CD4-positive, alpha-beta T cell (primary cell): Measurements from ENCODE around the gene MRPL38. TPM values are rescaled to one million over a fixed set of nuclear protein-coding genes. Genes with fewer than 3 reads are reported as not detected.

Experiments used
- ATAC-seq: fragments of 200-7000 bp; cut with Tn5 transposase; one replicate; pipeline ENCODE4 v1.10.0; 2022; ENCODE audit warnings: mild to moderate bottlenecking; ENCODE audit not compliant: poor library complexity
- CTCF ChIA-PET: fragments of 350-600 bp; sonication (Branson Sonifier 250); formaldehyde crosslinking; loops from one replicate; lab custom pipeline; 2021; ENCODE audit warnings: antibody characterized with exemption, inconsistent platforms; lab: Charles Lee
- POLR2A ChIA-PET: fragments of 350-600 bp; sonication (Branson Sonifier 250); formaldehyde crosslinking; loops from one replicate; lab custom pipeline; 2021; ENCODE audit warnings: antibody characterized with exemption, inconsistent platforms; lab: Charles Lee
- DNase-seq, 14 experiments: peaks; one replicate each; pipeline ENCODE4 v3.0.0-alpha.2; 2013 to 2020; ENCODE audit warnings: mixed read lengths in 2 of 14
- H3K27ac ChIP-seq, 2 donors: one replicate each; pipeline versions ENCODE4 v1.5.1 to v1.7.0; 2013; ENCODE audit warnings: low read length in 2 of 2, low read depth in 1 of 2, mild to moderate bottlenecking in 1 of 2
- H3K27me3 ChIP-seq, 2 experiments: 1 replicate in 1 of 2; 2 replicates in 1 of 2; pipeline versions ENCODE4 v1.6.1 to v1.7.0; 2013; ENCODE audit warnings: low read length in 2 of 2, control low read depth in 1 of 2, mild to moderate bottlenecking in 1 of 2, moderate library complexity in 1 of 2; ENCODE audit not compliant: insufficient read depth in 2 of 2, control insufficient read depth in 1 of 2
- H3K36me3 ChIP-seq: one replicate; pipeline ENCODE4 v1.6.1; 2013; ENCODE audit warnings: low read length, control low read depth; ENCODE audit not compliant: insufficient read depth
- H3K4me1 ChIP-seq: one replicate; pipeline ENCODE4 v1.6.1; 2013; ENCODE audit warnings: low read length, control low read depth; ENCODE audit not compliant: insufficient read depth
- H3K4me3 ChIP-seq: one replicate; pipeline ENCODE4 v1.5.1; 2013; ENCODE audit warnings: mild to moderate bottlenecking, low read length, moderate library complexity
- H3K9me3 ChIP-seq, 2 experiments: 1 replicate in 1 of 2; 2 replicates in 1 of 2; pipeline versions ENCODE4 v1.6.1 to v1.7.0; 2013; ENCODE audit warnings: low read length in 2 of 2, mild to moderate bottlenecking in 2 of 2, control low read depth in 1 of 2, moderate library complexity in 1 of 2; ENCODE audit not compliant: control insufficient read depth in 1 of 2, insufficient read depth in 1 of 2
- H3K27ac Mint-ChIP-seq: one replicate; pipeline ENCODE4 v1.8.0; 2020; ENCODE audit warnings: mixed read lengths
- H3K27me3 Mint-ChIP-seq: one replicate; pipeline ENCODE4 v1.8.0; 2021; ENCODE audit warnings: mixed read lengths
- H3K36me3 Mint-ChIP-seq: one replicate; pipeline ENCODE4 v1.8.0; 2021; ENCODE audit warnings: low read depth, mixed read lengths
- H3K4me1 Mint-ChIP-seq: one replicate; pipeline ENCODE4 v1.8.0; 2021; ENCODE audit warnings: low read depth, mixed read lengths
- H3K4me3 Mint-ChIP-seq: one replicate; pipeline ENCODE4 v1.8.0; 2020; ENCODE audit warnings: mild to moderate bottlenecking, mixed read lengths
- H3K9me3 Mint-ChIP-seq: one replicate; pipeline ENCODE4 v1.8.0; 2020; ENCODE audit warnings: mixed read lengths
- intact Hi-C, 2 experiments: fragments of 100-400 bp; cut with DNase I in 1 of 2; cut with micrococcal nuclease in 1 of 2; formaldehyde crosslinking; loops; one replicate each; pipeline versions ENCODE4 v1.15.1 to v1.9.0; 2023 to 2025; cut with DNase I, micrococcal nuclease
- total RNA-seq, 174 experiments: library from RNA in 2 of 174; stranded (reverse) in 2 of 174; gene quantifications; one replicate each; pipeline ENCODE4 v1.2.3 and lab custom pipeline; 2021 to 2026
- TF ChIP-seq, protein P1 (sequence below): fragments of 200-600 bp; IDR thresholded peaks from one replicate; pipeline ENCODE4 v1.8.0; 2022; ENCODE audit warnings: antibody characterized with exemption, mild to moderate bottlenecking

MRPL38 gene
- total RNA-seq, 2 experiments from 2014 or later = 146 to 147 TPM

DNA sequence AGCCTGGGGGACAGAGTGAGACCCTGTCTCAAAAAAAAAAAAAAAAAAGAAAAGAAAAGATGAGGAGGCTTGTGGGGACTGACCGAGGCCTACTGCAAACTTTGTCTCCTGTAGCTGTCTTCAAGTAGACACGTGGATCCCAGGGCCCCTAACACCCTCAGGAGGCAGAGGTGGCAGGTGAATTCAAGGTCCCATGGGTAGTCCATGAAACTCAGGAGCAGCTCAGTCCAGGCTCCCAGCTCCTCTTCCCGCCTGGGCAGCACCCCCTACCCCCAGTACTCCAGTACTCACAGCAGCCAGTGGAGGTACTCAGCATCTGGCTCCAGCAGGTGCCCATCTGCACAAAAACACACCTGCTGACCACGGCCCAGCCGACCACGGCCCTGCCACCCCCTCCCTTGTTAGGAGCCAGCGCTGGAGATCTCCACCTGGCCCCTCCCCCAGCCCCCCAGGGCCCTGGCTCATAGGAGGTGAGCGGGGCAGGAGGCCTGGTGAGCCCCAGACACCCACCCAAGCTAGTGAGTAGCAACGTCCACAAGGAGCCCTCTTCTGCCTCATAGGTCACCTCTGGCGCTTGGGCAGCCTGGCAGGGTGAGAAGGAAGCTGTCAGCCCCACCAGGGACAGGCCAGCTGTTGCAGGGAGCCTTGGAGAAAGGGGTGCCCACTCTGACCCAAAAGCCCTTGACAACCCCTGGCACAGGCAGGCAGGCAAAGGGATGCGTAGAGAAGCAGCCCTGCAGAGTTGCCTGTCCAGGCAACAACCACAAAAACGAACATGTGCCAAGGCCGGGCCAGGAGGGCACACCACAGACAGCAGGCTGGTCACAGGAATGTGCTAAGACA is 3.8 kb downstream of the MRPL38 start:
- Histone ChIP-seq H3K4me3 (no peak overlapping the region), H3K27me3 (no peaks in the 10 kb centered on the region), H3K27ac (no peak overlapping the region), H3K9me3 (no peaks in the 10 kb centered on the region), H3K4me1 (peaks cover 27% of the 10 kb centered on the region), H3K36me3 (peaks cover 48% of the 10 kb centered on the region)
- H3K9me3 Mint-ChIP-seq = no peaks in the 10 kb centered on the region
- H3K4me1 Mint-ChIP-seq = peaks cover 6% of the 10 kb centered on the region
- POLR2A ChIA-PET = interaction anchor here (2.5 kb wide), 1 partner anchor 45 kb away, joined by 13 read pairs; the partner anchor contains the start of gene WBP2
- H3K4me3 Mint-ChIP-seq = no peak overlapping the region
- no peaks in the 10 kb centered on the region for H3K27me3 Mint-ChIP-seq
- DNase-seq (no peak), ATAC-seq (no peak)
- H3K36me3 Mint-ChIP-seq = peaks cover 48% of the 10 kb centered on the region
- H3K27ac Mint-ChIP-seq = peak overlapping the region; percentile 30
- intact Hi-C loops = loop anchor here (5.0 to 10.0 kb wide), 3 partner anchors 139 to 394 kb away; partner anchors contain the start of genes RECQL5 (in 1 of the 2) and SAP30BP (in 1 of the 2)
- TF ChIP-seq, protein P1, sequence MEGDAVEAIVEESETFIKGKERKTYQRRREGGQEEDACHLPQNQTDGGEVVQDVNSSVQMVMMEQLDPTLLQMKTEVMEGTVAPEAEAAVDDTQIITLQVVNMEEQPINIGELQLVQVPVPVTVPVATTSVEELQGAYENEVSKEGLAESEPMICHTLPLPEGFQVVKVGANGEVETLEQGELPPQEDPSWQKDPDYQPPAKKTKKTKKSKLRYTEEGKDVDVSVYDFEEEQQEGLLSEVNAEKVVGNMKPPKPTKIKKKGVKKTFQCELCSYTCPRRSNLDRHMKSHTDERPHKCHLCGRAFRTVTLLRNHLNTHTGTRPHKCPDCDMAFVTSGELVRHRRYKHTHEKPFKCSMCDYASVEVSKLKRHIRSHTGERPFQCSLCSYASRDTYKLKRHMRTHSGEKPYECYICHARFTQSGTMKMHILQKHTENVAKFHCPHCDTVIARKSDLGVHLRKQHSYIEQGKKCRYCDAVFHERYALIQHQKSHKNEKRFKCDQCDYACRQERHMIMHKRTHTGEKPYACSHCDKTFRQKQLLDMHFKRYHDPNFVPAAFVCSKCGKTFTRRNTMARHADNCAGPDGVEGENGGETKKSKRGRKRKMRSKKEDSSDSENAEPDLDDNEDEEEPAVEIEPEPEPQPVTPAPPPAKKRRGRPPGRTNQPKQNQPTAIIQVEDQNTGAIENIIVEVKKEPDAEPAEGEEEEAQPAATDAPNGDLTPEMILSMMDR = no peak
- CTCF ChIA-PET = interaction anchor here (2.5 kb wide), 1 partner anchor 23 kb away, joined by 6 read pairs; the partner anchor contains the start of gene TRIM47

DNA sequence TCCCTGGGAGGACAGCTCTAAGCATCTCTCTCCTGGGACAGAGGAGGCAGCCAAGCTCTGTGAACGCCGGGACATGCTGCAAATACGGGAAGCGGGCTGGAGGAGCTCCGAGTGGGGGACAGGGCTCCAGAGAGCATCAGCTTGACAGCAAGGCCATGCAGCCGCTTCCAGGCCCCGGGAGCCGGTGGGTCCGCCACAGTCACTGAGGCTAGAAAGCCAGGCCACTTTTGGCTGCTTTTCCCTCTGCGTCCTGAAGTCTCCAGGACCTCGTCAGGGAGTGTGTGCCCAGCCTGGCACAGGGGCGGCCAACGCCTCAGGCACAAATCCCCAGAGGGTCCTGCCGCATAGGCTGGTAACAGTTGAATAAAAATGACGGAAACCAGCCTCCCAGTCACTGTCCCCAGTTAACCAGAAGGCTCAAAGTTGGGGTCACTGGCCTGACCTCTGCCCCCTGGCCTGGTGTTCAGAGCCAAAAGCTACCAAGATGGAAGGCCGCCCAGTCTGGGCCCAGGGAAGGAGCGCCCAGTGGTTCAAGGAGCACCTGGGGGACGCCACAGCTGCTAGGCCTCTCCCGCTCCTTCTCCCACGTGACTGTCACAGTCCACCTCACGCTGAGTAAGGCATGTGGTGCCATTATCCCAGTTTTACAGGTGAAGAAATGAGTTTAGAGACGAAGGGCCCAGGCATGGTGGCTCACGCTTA is 4.8 kb downstream of the MRPL38 start:
- TF ChIP-seq, protein P1 = no peak
- intact Hi-C loops = loop anchor here (5.0 to 10.0 kb wide), 3 partner anchors 138 to 395 kb away; partner anchors contain the start of genes RECQL5 (in 1 of the 2) and SAP30BP (in 1 of the 2)
- peak overlapping the region; percentile 30 for H3K27ac Mint-ChIP-seq
- H3K36me3 Mint-ChIP-seq = peaks cover 54% of the 10 kb centered on the region
- H3K36me3 ChIP-seq = peaks cover 48% of the 10 kb centered on the region
- H3K27me3 Mint-ChIP-seq = no peaks in the 10 kb centered on the region
- no peak overlapping the region for H3K27ac ChIP-seq
- no peak overlapping the region for H3K4me3 ChIP-seq
- ATAC-seq = no peak
- no peaks in the 10 kb centered on the region for H3K9me3 ChIP-seq
- no peaks in the 10 kb centered on the region for H3K9me3 Mint-ChIP-seq
- H3K4me1 Mint-ChIP-seq = peaks cover 16% of the 10 kb centered on the region
- H3K4me1 ChIP-seq = peaks cover 27% of the 10 kb centered on the region
- POLR2A ChIA-PET = interaction anchor here (2.5 kb wide), 1 partner anchor 44 kb away, joined by 13 read pairs; the partner anchor contains the start of gene WBP2
- DNase-seq = peak in 1 of 14 experiments; percentile 25
- no peak overlapping the region for H3K4me3 Mint-ChIP-seq
- no peaks in the 10 kb centered on the region for H3K27me3 ChIP-seq
- CTCF ChIA-PET = interaction anchor here (2.5 kb wide), 1 partner anchor 22 kb away, joined by 6 read pairs; the partner anchor contains the start of gene TRIM47

DNA sequence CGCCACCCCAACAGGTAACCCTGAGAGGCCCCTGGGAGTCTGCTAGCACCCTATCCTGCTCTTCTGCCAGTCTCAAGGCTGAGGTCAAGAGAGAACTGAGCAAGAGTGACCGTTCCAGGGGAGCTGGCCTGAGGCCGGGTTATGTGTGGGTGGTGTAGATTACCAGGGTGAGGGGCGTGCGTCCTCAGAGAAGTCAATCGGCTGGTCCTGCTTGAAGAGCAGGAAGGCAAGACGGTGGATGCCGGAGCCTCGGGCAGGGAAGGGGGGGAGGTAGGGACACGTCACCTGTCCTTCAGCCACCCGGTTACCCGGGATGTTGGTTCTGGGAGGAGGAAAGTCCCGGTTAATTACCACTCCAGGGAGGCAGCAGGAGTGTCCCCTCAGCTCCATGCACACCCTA is 5.3 kb downstream of the MRPL38 start:
- CTCF ChIA-PET = interaction anchor here (2.5 kb wide), 1 partner anchor 21 kb away, joined by 6 read pairs; the partner anchor contains the start of gene TRIM47

More for the DNA sequence above, 5.3 kb downstream of the MRPL38 start:
- Histone ChIP-seq H3K36me3 (peaks cover 48% of the 10 kb centered on the region), H3K9me3 (no peaks in the 10 kb centered on the region), H3K4me3 (no peak overlapping the region), H3K27ac (no peak overlapping the region), H3K4me1 (peaks cover 31% of the 10 kb centered on the region), H3K27me3 (no peaks in the 10 kb centered on the region)
- DNase-seq (peak in 1 of 14 experiments; percentile 30), ATAC-seq (no peak)
- H3K27me3 Mint-ChIP-seq = no peaks in the 10 kb centered on the region
- H3K27ac Mint-ChIP-seq = no peak overlapping the region
- H3K36me3 Mint-ChIP-seq = peaks cover 50% of the 10 kb centered on the region
- intact Hi-C loops = no loop called here
- peaks cover 18% of the 10 kb centered on the region for H3K4me1 Mint-ChIP-seq
- POLR2A ChIA-PET = interaction anchor here (2.5 kb wide), 1 partner anchor 44 kb away, joined by 13 read pairs; the partner anchor contains the start of gene WBP2
- no peak overlapping the region for H3K4me3 Mint-ChIP-seq
- H3K9me3 Mint-ChIP-seq = no peaks in the 10 kb centered on the region
- TF ChIP-seq, protein P1 = no peak
